Trophoblast cell (in vitro differentiated cells and primary cell): ENCODE results near the gene DPY30. TPM values are rescaled to one million over a fixed set of nuclear protein-coding genes. Genes with fewer than 3 reads are reported as not detected.

Experiments
- DNase-seq, 2 donors: peaks; one replicate each; pipeline ENCODE4 v3.0.0-alpha.2; 2016
- H2AFZ ChIP-seq: 2 replicates; pipeline ENCODE4 v1.6.1; 2013; ENCODE audit warnings: low read length, moderate library complexity, mild to moderate bottlenecking; ENCODE audit not compliant: insufficient read depth, poor library complexity
- H2AK5ac ChIP-seq: 2 replicates; pipeline ENCODE4 v1.6.1; 2013; ENCODE audit warnings: mild to moderate bottlenecking, low read length
- H2BK120ac ChIP-seq: 2 replicates; pipeline ENCODE4 v1.6.1; 2013; ENCODE audit warnings: low read length, mild to moderate bottlenecking, moderate library complexity; ENCODE audit not compliant: insufficient read depth, poor library complexity
- H2BK12ac ChIP-seq: 2 replicates; pipeline ENCODE4 v1.6.1; 2013; ENCODE audit warnings: mild to moderate bottlenecking, low read length, moderate library complexity
- H2BK5ac ChIP-seq: 2 replicates; pipeline ENCODE4 v1.6.1; 2013; ENCODE audit warnings: low read length, low read depth, moderate library complexity, mild to moderate bottlenecking; ENCODE audit not compliant: poor library complexity
- H3K14ac ChIP-seq: 2 replicates; pipeline ENCODE4 v1.6.1; 2013; ENCODE audit warnings: mild to moderate bottlenecking, low read length
- H3K18ac ChIP-seq: 2 replicates; pipeline ENCODE4 v1.6.1; 2013; ENCODE audit warnings: mild to moderate bottlenecking, low read length
- H3K23ac ChIP-seq: 2 replicates; pipeline ENCODE4 v1.6.1; 2013; ENCODE audit warnings: low read length
- H3K27ac ChIP-seq: 2 replicates; pipeline ENCODE4 v1.5.1; 2013; ENCODE audit warnings: low read depth, mild to moderate bottlenecking, inconsistent platforms, low read length, moderate library complexity
- H3K27me3 ChIP-seq: 2 replicates; pipeline ENCODE4 v1.6.1; 2013; ENCODE audit warnings: inconsistent platforms, mild to moderate bottlenecking, low read length, moderate library complexity; ENCODE audit not compliant: insufficient read depth
- H3K36me3 ChIP-seq, 2 experiments: 1 replicate in 1 of 2; 2 replicates in 1 of 2; pipeline ENCODE4 v1.6.1; 2013; ENCODE audit warnings: low read length in 2 of 2, mild to moderate bottlenecking in 2 of 2, moderate library complexity in 1 of 2; ENCODE audit not compliant: insufficient read depth in 2 of 2, control insufficient read depth in 1 of 2
- H3K4ac ChIP-seq: 2 replicates; pipeline ENCODE4 v1.6.1; 2013; ENCODE audit warnings: low read depth, mild to moderate bottlenecking, low read length, moderate library complexity
- H3K4me1 ChIP-seq, 2 experiments: 1 replicate in 1 of 2; 2 replicates in 1 of 2; pipeline ENCODE4 v1.6.1; 2013; ENCODE audit warnings: low read length in 2 of 2, mild to moderate bottlenecking in 2 of 2, moderate library complexity in 1 of 2; ENCODE audit not compliant: insufficient read depth in 2 of 2, control insufficient read depth in 1 of 2
- H3K4me2 ChIP-seq: 2 replicates; pipeline ENCODE4 v1.6.1; 2013; ENCODE audit warnings: inconsistent platforms, mild to moderate bottlenecking, low read length, moderate library complexity
- H3K4me3 ChIP-seq: 2 replicates; pipeline ENCODE4 v1.5.1; 2013; ENCODE audit warnings: mild to moderate bottlenecking, low read depth, low read length, inconsistent platforms
- H3K79me1 ChIP-seq: one replicate; pipeline ENCODE4 v1.6.1; 2013; ENCODE audit warnings: low read length
- H3K79me2 ChIP-seq: 2 replicates; pipeline ENCODE4 v1.6.1; 2013; ENCODE audit warnings: low read length, mild to moderate bottlenecking; ENCODE audit not compliant: control insufficient read depth, insufficient read depth, poor library complexity
- H3K9ac ChIP-seq: 2 replicates; pipeline ENCODE4 v1.6.1; 2013; ENCODE audit warnings: mild to moderate bottlenecking, low read length
- H3K9me3 ChIP-seq: 2 replicates; pipeline ENCODE4 v1.6.1; 2013; ENCODE audit warnings: low read depth, mild to moderate bottlenecking, control low read depth, inconsistent platforms, low read length; ENCODE audit not compliant: insufficient read depth
- H4K12ac ChIP-seq: 2 replicates; pipeline ENCODE4 v1.6.1; 2013; ENCODE audit warnings: low read depth, mild to moderate bottlenecking, low read length, moderate library complexity
- H4K8ac ChIP-seq: 2 replicates; pipeline ENCODE4 v1.6.1; 2013; ENCODE audit warnings: low read depth, mild to moderate bottlenecking, low read length, moderate library complexity
- H4K91ac ChIP-seq: one replicate; pipeline ENCODE4 v1.6.1; 2013; ENCODE audit warnings: low read depth, mild to moderate bottlenecking, low read length, moderate library complexity
- WGBS: extraction: QIAGEN DNeasy Blood & Tissue Kit; methylation state at CpG from one replicate; pipeline ENCODE4 v1.1.7; 2013; ENCODE audit warnings: missing lambda C conversion rate; ENCODE audit not compliant: insufficient read length, insufficient coverage; ENCODE audit errors: extremely low coverage; 5-methylcytosine and 5-hydroxymethylcytosine counted together
- polyA plus RNA-seq: library from polyadenylated mRNA; stranded (reverse); fragments of 200-250 nt; gene quantifications from 2 replicates; pipeline ENCODE4 v1.2.3, GENCODE V29; 2013

DPY30 gene
- polyA plus RNA-seq = 161 and 163 TPM in 2 replicates

DNA sequence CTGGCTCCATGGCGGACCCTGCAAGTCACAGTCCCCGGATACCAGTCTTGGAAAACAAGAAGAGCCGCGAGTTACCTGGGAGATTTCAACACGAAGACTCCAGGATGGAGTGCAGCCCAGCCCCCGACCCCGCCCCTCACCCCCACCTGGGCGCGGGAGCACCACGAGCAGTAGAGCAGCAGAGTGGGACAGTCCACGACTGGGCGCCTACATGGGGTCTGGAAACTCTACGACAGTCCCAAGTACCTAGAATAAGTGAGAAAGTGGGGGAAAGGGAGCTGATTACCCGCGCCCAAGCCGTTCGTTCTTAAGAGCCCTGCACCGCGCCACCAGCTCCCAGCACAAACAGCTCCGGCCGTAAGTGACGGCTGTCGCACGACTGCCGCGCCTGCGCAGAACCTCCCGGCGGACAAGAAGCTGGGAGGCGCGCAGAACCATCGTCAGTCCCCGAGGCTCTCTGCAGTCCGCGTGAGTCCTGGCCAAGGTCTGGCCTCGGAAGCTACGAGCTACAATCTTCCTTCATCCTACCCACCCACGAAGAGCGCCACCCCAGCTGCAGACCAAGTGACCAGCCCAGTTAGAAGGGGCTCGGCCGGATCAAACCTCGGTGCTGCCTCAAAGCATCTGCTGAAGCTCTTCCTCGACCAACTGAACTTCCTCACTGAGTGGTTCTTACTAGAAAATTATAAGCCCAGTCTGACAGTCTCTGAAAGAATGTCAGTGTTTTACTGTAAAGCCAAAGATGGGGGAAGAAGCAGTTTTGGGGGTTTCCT is at the start of gene DPY30:
Gene DPY30, minus strand, starts transcription at position 359 of the 773 bp plus-strand sequence. Its CDS starts 349 bp downstream, at position 10.
- H3K9ac ChIP-seq = peak within 1 kb of the TSS; percentile 88

DNA sequence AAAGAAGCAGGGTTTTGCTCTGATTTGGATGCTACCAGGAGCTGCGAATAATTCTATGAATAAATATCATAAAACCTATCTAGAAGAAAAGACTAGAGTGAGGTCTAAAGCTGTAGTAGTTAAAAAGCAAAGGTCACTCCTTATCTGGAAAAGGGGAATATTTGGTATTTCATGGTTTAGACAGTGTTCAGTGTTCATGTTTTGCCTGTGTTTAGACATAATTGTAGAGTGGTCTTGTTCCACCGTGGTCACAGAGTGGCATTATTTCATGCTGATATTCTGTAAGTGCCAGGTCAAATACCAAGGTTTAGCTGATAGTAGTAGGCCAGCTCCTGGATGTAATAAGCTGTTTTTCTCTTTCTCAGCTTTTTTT is 34.5 kb upstream of the DPY30 start:
- Histone ChIP-seq H3K9me3 (no peaks in the 10 kb centered on the region), H3K36me3 (peaks cover 1 to 3% of the 10 kb centered on the region in 2 experiments), H3K27me3 (no peaks in the 10 kb centered on the region), H3K4ac (no peak overlapping the region), H3K79me2 (no peaks in the 10 kb centered on the region), H3K4me1 (no peaks in the 10 kb centered on the region), H3K9ac (no peak overlapping the region), H2AFZ (no peak overlapping the region), H3K27ac (no peak overlapping the region), H2AK5ac (no peak overlapping the region), H3K4me3 (no peak overlapping the region), H3K4me2 (no peak overlapping the region), H4K91ac (no peak overlapping the region), H3K14ac (no peak overlapping the region), H3K79me1 (no peaks in the 10 kb centered on the region), H2BK5ac (no peak overlapping the region), H2BK12ac (no peak overlapping the region), H2BK120ac (no peak overlapping the region), H3K18ac (no peak overlapping the region), H3K23ac (no peak overlapping the region), H4K12ac (no peak overlapping the region), H4K8ac (no peak overlapping the region)
- WGBS = no CpG with 5 or more reads among the region's 2 CpGs
- DNase-seq = no peak

More for the DNA sequence above, at the start of gene DPY30:
- Histone ChIP-seq H3K14ac (peak within 1 kb of the TSS; percentile 92), H3K18ac (peak within 1 kb of the TSS; percentile 80), H3K23ac (no peak within 1 kb of the TSS), H3K9me3 (no peaks in the 10 kb centered on the region), H3K4me2 (peak within 1 kb of the TSS; percentile 96), H4K8ac (peak within 1 kb of the TSS; percentile 98), H2BK12ac (no peak within 1 kb of the TSS), H2BK5ac (no peak within 1 kb of the TSS), H4K91ac (peak within 1 kb of the TSS; percentile 57), H3K27ac (peak within 1 kb of the TSS; percentile 81), H2BK120ac (peak within 1 kb of the TSS; percentile 79), H3K4me3 (peak within 1 kb of the TSS; percentile 91), H3K4me1 (peaks cover 0 to 2% of the 10 kb centered on the region in 2 experiments), H3K79me2 (peaks cover 2% of the 10 kb centered on the region), H3K27me3 (no peaks in the 10 kb centered on the region), H4K12ac (peak within 1 kb of the TSS; percentile 95), H2AFZ (peak within 1 kb of the TSS; percentile 85), H2AK5ac (no peak within 1 kb of the TSS), H3K36me3 (peaks cover 2 to 8% of the 10 kb centered on the region in 2 experiments), H3K4ac (peak within 1 kb of the TSS; percentile 75), H3K79me1 (peaks cover 4% of the 10 kb centered on the region)
- WGBS = no CpG with 5 or more reads among the region's 43 CpGs
- DNase-seq = peak; percentile 95 to 97

DNA sequence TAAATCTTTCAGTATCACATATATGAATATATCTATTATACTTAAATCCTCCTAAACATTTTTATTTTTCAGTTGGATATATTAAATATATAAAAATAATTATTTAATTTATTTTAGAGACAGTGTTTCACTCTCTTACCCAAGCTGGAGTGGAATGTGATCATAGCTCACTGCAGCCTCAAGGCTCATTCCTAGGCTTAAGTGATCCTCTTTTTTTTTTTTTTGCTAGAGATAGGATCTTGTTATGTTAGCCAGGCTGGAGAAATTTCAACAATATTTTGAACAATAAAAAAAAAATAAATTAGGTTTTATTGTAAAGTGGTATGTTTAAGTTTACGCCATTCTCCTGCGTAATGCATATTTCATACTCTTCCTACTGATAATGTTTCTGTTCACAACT is 27.9 kb upstream of the DPY30 start:
- Histone ChIP-seq H3K36me3 (peaks cover 0 to 5% of the 10 kb centered on the region in 2 experiments), H3K14ac (no peak overlapping the region), H3K9me3 (no peaks in the 10 kb centered on the region), H2AK5ac (no peak overlapping the region), H3K4me2 (no peak overlapping the region), H3K79me1 (peaks cover 8% of the 10 kb centered on the region), H3K4ac (no peak overlapping the region), H3K79me2 (peaks cover 3% of the 10 kb centered on the region), H4K12ac (no peak overlapping the region), H3K23ac (no peak overlapping the region), H2BK5ac (no peak overlapping the region), H3K9ac (no peak overlapping the region), H2BK120ac (no peak overlapping the region), H2AFZ (no peak overlapping the region), H3K4me3 (no peak overlapping the region), H4K91ac (no peak overlapping the region), H3K27me3 (no peaks in the 10 kb centered on the region), H4K8ac (no peak overlapping the region), H3K18ac (no peak overlapping the region), H3K4me1 (no peaks in the 10 kb centered on the region), H3K27ac (no peak overlapping the region), H2BK12ac (no peak overlapping the region)
- WGBS = no CpG with 5 or more reads among the region's 2 CpGs
- peak; percentile 27 to 67 for DNase-seq

GRCh38 chr2:32064713-32065112 is 25.1 kb upstream of the DPY30 start:
- H3K9me3 ChIP-seq = no peaks in the 10 kb centered on the region
- peak overlapping the region; percentile 62 for H3K4me2 ChIP-seq
- H4K12ac ChIP-seq = no peak overlapping the region
- no peak overlapping the region for H2AK5ac ChIP-seq
- H3K14ac ChIP-seq = no peak overlapping the region
- peaks cover 3% of the 10 kb centered on the region for H3K79me2 ChIP-seq
- peaks cover 8% of the 10 kb centered on the region for H3K79me1 ChIP-seq
- no peak overlapping the region for H4K91ac ChIP-seq
- H3K27ac ChIP-seq = no peak overlapping the region
- no peak overlapping the region for H3K9ac ChIP-seq
- peaks cover 0 to 3% of the 10 kb centered on the region in 2 experiments for H3K36me3 ChIP-seq
- H3K4me1 ChIP-seq = no peaks in the 10 kb centered on the region
- H3K27me3 ChIP-seq = no peaks in the 10 kb centered on the region
- H4K8ac ChIP-seq = no peak overlapping the region
- H2BK120ac ChIP-seq = no peak overlapping the region
- no peak overlapping the region for H3K23ac ChIP-seq
- DNase-seq = no peak
- no peak overlapping the region for H3K4ac ChIP-seq
- H2BK5ac ChIP-seq = no peak overlapping the region
- H3K18ac ChIP-seq = no peak overlapping the region
- H3K4me3 ChIP-seq = no peak overlapping the region
- H2BK12ac ChIP-seq = no peak overlapping the region
- no CpG with 5 or more reads among the region's 8 CpGs for WGBS
- no peak overlapping the region for H2AFZ ChIP-seq
